DOHH2 (cell line): ENCODE results near the gene LRRC46.

Source experiments
- EZH2phosphoT487 ChIP-seq: fragments of 200-600 bp; sonication (generic); IDR thresholded peaks from 2 replicates; pipeline ENCODE4 v1.6.1; 2017; ENCODE audit warnings: borderline replicate concordance, mild to moderate bottlenecking, antibody characterized with exemption, low read length, moderate library complexity, mixed read lengths
- TF ChIP-seq, protein P1 (sequence below): fragments of 200-600 bp; sonication (generic); IDR thresholded peaks from one replicate; pipeline ENCODE4 v1.5.1; 2014; ENCODE audit warnings: antibody characterized with exemption, mild to moderate bottlenecking, low read depth, low read length; ENCODE audit not compliant: poor library complexity, severe bottlenecking

DNA sequence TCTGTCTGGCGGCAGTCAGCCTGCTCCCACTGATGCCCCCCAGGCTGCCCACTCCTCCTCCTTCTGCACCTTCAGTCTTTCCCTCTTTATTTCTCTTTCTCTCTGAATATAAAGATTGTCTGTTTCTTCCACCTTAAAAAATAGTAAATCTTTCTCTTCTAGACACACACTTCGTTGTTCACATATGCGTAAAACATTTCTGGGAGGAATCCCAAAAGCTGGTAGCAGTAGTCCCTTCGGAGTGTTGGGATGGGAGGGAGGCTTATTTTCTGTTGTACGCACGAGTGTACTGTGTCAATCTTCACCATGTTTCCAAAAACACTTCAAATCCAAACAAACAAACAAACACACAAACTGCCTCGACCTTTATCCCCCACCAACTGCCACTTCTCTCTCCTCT is 19.8 kb upstream of the LRRC46 start:
- TF ChIP-seq, protein P1, sequence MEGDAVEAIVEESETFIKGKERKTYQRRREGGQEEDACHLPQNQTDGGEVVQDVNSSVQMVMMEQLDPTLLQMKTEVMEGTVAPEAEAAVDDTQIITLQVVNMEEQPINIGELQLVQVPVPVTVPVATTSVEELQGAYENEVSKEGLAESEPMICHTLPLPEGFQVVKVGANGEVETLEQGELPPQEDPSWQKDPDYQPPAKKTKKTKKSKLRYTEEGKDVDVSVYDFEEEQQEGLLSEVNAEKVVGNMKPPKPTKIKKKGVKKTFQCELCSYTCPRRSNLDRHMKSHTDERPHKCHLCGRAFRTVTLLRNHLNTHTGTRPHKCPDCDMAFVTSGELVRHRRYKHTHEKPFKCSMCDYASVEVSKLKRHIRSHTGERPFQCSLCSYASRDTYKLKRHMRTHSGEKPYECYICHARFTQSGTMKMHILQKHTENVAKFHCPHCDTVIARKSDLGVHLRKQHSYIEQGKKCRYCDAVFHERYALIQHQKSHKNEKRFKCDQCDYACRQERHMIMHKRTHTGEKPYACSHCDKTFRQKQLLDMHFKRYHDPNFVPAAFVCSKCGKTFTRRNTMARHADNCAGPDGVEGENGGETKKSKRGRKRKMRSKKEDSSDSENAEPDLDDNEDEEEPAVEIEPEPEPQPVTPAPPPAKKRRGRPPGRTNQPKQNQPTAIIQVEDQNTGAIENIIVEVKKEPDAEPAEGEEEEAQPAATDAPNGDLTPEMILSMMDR: no peak
- TF ChIP-seq EZH2phosphoT487: no peak
